BE2C (cell line): ENCODE results near the gene KCNMB1.
A peak's percentile ranks its signal among the peaks of the same experiment; 100 is the strongest.

Source experiments
- DNase-seq: peaks from one replicate; pipeline ENCODE4 v3.0.0-alpha.2; 2020
- H3K27me3 ChIP-seq: fragments of 250-450 bp; sonication (Bioruptor Pico); 2 replicates; pipeline ENCODE4 v1.5.1; 2020; ENCODE audit warnings: mild to moderate bottlenecking
- H3K36me3 ChIP-seq: fragments of 250-450 bp; sonication (Bioruptor Pico); 2 replicates; pipeline ENCODE4 v1.5.1; 2020; ENCODE audit warnings: mild to moderate bottlenecking
- H3K4me1 ChIP-seq: fragments of 250-450 bp; sonication (Bioruptor Pico); 2 replicates; pipeline ENCODE4 v1.5.1; 2020
- H3K4me3 ChIP-seq: 2 replicates; pipeline ENCODE4 v1.5.1; 2011; ENCODE audit warnings: low read depth, low read length
- H3K9me3 ChIP-seq: fragments of 250-450 bp; sonication (Bioruptor Pico); 2 replicates; pipeline ENCODE4 v1.5.1; 2020
- CTCF ChIP-seq: IDR thresholded peaks from 2 replicates; pipeline ENCODE4 v1.5.1; 2012; ENCODE audit warnings: mild to moderate bottlenecking, low read depth, low read length

Gene KCNMB1

GRCh38 chr5:170426786-170427185 is 37.6 kb upstream of the KCNMB1 start:
- Histone ChIP-seq H3K27me3 (no peaks in the 10 kb centered on the region), H3K9me3 (no peaks in the 10 kb centered on the region), H3K4me1 (peaks cover 15% of the 10 kb centered on the region), H3K36me3 (no peaks in the 10 kb centered on the region), H3K4me3 (no peak overlapping the region)
- DNase-seq = peak; percentile 37
- TF ChIP-seq CTCF = no peak

GRCh38 chr5:170426149-170426767 is 37.1 kb upstream of the KCNMB1 start:
- no peak for DNase-seq
- peaks cover 15% of the 10 kb centered on the region for H3K4me1 ChIP-seq

GRCh38 chr5:170425731-170426130 is 36.6 kb upstream of the KCNMB1 start:
- no peak overlapping the region for H3K4me3 ChIP-seq
- no peak for TF ChIP-seq CTCF
- no peaks in the 10 kb centered on the region for H3K36me3 ChIP-seq
- DNase-seq = no peak
- no peaks in the 10 kb centered on the region for H3K9me3 ChIP-seq
- no peaks in the 10 kb centered on the region for H3K27me3 ChIP-seq
- H3K4me1 ChIP-seq = peaks cover 15% of the 10 kb centered on the region

More at GRCh38 chr5:170426149-170426767, 37.1 kb upstream of the KCNMB1 start:
- no peak overlapping the region for H3K4me3 ChIP-seq
- H3K36me3 ChIP-seq = no peaks in the 10 kb centered on the region
- TF ChIP-seq CTCF = 0 out of 2 replicates have a peak, but pooled peaks have one; percentile 17
- H3K27me3 ChIP-seq = no peaks in the 10 kb centered on the region
- no peaks in the 10 kb centered on the region for H3K9me3 ChIP-seq

- Histone ChIP-seq H3K4me1 (peaks cover 15% of the 10 kb centered on the region), H3K27me3 (no peaks in the 10 kb centered on the region), H3K4me3 (no peak overlapping the region), H3K36me3 (no peaks in the 10 kb centered on the region), H3K9me3 (no peaks in the 10 kb centered on the region)
- no peak for DNase-seq
- TF ChIP-seq CTCF = no peak
Measured at GRCh38 chr5:170424629-170425028, 35.5 kb upstream of the KCNMB1 start.

- TF ChIP-seq CTCF = no peak
- Histone ChIP-seq H3K4me3 (no peak overlapping the region), H3K36me3 (no peaks in the 10 kb centered on the region), H3K9me3 (no peaks in the 10 kb centered on the region), H3K27me3 (no peaks in the 10 kb centered on the region; the same call in 1 of the 2 replicates), H3K4me1 (peaks cover 15% of the 10 kb centered on the region)
- no peak for DNase-seq
Measured at GRCh38 chr5:170423692-170424091, 34.5 kb upstream of the KCNMB1 start.

GRCh38 chr5:170421826-170422225 is 32.7 kb upstream of the KCNMB1 start:
- Histone ChIP-seq H3K27me3 (no peaks in the 10 kb centered on the region; the same call in 1 of the 2 replicates), H3K4me3 (no peak overlapping the region), H3K4me1 (peaks cover 5% of the 10 kb centered on the region), H3K36me3 (no peaks in the 10 kb centered on the region), H3K9me3 (no peaks in the 10 kb centered on the region)
- no peak for DNase-seq
- TF ChIP-seq CTCF = no peak
